ENCODE data around the gene SCAF8.
"Not testable (repeated sequence)": the region's sequence is repeated elsewhere in the genome, so short reads cannot be mapped to it uniquely, and the experiment has no call there.

The SCAF8 gene

DNA sequence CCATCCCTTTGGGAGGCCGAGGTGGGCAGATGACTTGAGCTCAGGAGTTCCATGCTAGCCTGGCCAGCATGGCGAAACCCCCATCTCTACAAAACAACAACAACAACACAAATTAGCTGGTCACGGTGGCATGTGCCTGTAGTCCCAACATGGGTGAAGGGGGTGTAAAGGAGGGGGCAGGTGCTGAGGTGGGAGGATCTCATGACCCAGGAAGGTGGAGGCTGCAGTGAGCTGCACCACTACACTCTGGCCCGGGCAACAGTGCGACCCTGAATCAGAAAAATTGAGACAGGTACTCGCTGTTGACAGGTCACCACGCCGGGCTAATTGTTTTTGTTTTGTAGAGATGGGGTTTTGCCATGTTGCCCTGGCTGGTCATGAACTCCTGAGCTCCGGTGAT, 4.2 kb downstream of the SCAF8 start:
- no peak for DNase-seq

DNA sequence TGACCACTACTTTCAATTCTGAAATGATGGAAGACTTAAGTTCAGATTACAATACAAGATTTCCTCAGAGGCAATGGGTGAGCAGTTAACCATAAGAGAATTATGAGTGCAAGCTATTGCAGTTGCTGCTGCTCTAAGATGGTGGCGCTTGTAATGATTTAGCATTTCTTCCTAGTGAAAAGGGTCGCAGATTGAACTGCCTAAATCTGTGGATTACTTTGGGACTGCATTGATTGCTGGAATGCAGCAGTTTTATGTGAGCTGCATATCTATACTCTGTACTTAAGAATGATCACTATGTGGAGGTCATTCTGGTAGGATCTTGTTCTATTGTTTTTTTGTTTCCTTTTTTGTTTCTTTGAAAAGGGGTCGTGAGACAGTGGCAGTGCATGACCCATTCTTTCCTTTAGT, 5.3 kb downstream of the SCAF8 start:
- peak; percentile 26 for DNase-seq

DNA sequence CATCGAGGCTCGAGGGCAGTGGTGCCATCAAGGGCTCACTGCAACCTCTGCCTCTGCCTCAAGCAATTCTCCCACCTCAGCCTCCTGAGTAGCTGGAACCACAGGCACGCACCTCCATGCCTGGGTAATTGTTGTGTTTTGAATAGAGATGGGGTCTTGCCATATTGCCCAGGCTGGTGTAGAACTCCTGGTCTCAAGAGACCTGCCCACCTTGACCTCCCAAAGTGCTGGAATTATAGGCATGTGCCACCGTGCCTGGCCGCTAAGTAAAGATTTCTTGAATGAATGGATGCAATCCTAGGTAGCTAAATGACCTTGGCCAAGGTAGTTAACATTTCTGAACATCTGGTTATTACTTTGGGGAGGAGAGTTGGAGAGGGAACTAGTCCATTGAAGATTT, 7.4 kb downstream of the SCAF8 start:
- no peak for DNase-seq

DNA sequence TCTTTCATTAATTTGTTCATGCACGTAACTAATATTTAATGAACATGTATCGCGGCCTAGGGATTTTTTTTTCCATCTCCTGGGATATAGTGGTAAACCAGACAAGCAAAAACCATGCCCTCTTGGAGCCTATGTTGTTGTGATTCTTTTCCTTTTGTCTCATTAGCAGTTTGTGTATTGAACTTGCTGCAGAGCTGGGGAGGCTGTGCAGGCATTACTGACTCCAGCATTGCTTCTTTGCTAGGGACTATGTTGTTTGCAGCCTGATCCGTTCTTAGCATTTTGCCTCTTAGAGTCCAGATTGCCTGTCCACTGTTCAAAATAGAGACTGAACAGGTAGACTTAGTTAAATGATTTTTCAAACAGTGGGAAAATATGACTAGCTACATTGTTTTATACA, 9.7 kb downstream of the SCAF8 start:
- DNase-seq, result no peak

DNA sequence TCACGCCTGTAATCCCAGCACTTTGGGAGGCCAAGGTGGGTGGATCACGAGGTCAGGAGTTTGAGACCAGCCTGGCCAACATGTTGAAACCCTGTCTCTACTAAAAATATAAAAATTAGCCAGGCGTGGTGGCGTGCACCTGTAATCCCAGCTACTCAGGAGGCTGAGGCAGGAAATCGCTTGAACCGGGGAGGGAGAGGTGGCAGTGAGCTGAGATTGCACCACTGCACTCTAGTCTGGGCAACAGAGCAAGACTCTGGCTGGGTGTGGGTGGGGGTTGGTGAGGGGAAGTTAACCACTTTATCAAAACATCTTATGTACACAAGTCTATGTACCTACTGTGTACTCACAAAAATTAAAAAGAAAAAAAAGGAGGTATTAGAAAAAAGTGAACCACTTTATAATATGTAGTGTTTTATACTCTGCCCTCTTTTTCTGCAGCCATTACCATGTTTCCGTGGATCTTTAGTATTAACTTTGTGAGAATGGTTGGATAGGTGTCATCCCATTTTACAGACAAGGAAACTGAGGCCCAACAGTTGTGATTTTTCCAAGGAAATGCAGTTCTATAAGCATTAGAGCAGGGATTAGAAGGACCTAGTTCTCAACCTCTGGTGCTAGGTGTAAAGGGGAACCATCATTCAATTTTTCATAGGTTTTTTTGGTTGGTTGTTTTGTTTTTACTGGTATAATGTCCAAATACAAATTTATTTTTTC, 11.0 kb downstream of the SCAF8 start:
- DNase-seq, result not testable (repeated sequence)

DNA sequence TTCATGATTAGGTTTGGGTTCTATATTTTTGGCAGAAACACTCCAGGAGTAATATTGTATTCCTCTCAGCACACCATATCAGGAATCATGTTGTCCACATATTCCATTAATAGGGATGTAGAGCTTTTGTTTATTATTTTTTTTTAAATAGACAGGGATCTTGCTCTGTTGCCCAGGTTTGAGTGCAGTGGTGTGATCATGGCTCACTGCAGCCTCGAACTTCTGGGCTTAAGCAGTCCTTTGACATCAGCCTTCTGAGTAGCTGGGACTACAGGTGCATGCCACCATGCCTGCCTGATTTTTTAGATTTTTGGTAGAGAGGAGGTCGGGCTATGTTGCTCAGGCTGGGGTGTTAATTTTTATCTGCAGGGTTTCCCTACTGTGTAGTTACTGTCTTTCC, 12.0 kb downstream of the SCAF8 start:
- DNase-seq, result no peak

DNA sequence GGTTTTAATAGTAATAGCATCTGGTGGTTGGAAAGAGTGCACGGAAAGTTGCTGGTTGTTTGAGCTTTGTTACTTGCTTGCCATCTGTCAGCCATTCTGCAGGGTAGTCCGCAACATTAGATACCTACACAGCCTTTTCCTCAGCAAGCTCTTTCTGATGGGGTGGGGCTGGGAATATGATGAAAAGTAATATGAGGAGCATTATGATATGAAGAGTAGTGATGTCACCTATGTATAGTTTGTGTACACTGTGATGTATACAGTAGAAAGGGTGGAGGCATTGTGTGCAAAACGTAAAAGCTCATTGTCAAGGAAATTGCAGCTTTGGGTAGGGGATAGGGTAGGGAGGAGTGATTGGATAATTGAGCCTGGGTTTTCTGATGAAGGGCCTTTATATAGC, 16.1 kb downstream of the SCAF8 start:
- DNase-seq, result no peak

DNA sequence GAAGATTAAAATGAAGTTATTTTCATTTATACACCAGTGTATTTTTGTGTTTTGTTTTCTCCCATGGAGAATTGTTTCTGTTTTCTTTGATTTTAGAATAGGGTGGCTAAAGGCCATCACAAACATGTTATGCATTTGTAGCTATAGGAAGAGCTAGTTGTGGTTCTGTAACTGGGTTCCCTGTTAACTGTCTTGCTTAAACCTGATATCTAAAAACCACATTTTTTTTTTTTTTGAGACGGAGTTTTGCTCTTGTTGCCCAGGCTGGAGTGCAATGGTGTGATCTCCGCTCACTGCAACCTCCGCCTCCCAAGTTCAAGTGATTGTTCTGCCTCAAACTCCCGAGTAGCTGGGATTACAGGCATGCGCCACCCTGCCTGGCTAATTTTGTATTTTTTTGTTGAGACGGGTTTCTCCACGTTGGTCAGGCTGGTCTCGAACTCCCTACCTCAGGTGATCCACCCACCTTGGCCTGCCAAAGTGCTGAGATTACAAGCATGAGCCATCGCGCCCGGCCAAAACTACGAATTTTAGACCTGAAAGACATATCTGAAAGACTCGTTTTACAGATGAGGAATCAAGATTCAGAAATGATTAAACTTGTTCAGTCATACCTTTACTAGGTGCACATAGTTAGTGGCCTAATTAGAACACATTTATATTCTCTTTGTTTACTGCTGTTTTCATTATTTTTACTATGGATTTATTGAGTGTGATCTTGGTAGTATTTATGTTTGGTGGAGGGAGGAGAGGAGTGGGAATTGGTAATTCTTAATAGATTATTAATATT, 18.0 kb downstream of the SCAF8 start:
- peak; percentile 15 for DNase-seq

DNA sequence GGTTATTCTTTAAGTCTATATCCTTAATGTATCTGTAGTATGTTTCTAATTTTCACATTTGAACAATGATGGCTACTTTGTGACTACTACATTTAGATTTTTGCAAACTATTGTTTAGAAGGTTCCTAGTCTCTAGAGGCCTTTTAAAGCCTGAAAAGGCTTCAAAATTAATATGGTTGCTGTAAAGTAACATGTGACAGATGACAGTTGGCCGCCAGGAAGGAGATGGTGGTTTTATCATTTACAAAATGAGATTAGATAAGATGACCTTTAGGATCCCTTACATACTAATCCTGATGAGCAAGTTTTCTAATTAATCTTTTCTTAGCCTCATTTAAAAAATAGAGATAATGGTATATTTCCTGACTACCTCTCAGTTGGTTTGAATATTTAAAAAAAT, 18.8 kb downstream of the SCAF8 start:
- DNase-seq, result no peak

DNA sequence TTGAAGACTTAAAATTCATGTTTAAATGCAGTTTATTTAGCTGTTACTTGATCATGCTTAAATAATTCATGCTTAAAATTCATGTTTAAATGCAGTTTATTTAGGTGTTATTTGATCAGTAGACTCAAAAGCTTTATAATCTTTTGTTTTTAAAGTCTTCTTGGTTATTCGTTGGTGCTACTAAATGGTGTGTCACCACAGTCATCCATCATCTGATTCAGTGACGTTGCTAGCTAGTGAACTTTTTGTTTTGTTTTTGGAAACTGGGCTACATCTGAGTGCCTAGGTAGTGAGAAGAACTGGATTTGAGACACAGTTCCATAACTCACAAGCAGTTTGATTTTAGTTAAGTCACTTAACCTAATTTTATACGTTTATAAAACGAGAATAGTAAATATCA, 20.9 kb downstream of the SCAF8 start:
- no peak for DNase-seq

DNA sequence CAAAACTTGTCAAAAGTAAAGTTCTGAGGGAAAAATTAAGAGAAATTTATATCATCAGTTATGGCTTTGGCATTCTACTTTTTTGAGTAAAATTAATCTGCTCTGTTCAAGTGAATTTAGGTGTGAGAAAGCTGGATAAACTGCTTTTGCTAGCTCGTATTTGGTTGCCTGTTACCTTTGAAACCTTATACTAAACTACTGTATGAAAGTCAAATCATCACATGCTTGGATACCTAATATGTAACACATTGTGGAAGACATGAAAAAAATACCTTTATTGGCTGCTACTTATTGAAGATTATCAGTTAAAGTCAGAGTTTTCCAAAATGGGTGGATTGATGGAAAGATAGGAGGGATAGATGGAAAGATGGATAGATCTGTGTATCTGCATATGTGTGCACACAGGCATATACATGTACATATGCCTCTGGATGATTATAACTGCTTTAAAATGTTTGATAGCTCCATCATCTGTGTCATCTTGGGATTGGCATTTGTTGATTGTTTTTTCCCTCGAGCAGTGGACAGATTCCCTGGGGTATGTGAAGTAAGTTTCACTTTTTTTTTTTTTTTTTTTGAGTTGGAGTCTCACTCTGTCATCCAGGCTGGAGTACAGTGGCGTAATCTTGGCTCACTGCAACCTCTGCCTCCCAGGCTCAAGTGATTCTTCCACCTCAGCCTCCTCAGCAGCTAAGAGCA, 24.3 kb downstream of the SCAF8 start:
- no peak for DNase-seq

DNA sequence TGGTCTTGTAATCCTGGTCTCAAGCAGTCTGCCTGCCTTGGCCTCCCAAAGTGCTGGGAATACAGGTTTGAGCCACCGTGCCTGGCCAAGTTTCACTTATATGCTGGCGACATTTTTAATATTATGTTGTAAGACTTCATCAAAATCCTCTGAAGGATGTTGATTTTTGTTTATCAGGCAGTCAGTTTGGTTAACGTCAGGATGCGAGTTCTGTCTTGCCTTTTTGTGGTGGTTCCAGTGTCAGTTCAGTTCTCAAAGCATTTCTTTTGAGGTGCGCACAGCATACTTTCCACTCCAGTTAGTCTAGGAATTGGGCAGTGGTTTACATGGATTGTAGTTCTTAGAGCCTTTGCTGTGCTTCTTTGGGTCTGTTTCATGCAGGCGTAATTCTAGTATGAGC, 24.9 kb downstream of the SCAF8 start:
- DNase-seq, result no peak

DNA sequence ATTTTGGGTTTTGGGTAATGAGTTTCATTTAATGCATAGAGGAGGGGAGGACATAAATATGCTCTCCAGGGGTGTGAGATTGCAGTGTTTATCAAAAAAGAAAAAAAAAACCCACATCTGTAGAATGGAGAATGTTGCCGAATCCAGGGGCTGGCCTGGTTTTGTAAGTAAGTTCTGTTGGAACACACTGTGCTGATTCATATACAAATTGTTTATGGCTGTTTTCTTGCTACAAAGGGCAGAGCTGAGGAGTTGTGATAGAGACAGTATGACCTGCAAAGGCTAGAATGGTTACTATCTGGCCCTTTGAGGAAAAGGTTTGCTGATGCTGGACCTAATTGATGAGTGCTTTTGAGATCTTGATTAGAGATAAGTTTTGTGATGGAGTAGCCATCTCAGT, 30.4 kb downstream of the SCAF8 start:
- DNase-seq, result no peak

DNA sequence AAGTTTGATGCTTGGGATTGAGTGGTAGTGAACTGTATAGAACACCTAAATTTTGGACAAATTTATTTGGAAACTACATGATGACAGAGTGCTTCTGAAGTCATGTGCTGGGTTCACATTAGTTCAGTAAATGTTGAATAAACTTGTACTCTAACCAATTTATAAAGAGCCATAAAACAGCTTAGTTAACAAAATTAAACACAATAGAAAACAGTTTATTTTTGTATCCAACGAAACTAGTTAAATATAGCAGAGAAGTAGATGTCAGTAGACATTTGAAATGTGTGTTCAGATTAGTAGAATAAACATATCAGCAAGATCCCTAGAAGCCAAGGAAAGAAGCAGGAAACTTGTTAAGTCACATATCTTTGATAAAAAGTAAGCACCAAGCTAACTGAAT, 32.1 kb downstream of the SCAF8 start:
- DNase-seq, result no peak

DNA sequence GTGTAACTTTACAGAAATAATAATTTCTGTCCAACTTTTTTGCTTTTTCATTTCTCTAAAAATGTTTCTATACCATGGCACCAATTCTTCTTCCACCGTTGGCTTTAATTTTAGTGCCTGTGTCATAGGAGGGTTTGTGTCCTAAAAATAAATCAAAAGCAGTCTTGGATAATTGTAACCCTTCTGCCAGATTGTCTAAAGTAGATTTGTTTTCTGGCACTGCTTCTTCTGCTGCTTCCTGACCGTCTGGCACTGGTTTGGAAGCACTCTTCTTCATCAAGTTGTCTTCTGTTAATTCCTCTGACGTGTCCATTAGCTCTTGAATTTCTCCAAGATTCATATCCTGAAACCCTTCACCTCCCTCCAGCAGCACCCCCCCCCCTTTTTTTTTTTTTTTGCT, 33.1 kb downstream of the SCAF8 start:
- no peak for DNase-seq

DNA sequence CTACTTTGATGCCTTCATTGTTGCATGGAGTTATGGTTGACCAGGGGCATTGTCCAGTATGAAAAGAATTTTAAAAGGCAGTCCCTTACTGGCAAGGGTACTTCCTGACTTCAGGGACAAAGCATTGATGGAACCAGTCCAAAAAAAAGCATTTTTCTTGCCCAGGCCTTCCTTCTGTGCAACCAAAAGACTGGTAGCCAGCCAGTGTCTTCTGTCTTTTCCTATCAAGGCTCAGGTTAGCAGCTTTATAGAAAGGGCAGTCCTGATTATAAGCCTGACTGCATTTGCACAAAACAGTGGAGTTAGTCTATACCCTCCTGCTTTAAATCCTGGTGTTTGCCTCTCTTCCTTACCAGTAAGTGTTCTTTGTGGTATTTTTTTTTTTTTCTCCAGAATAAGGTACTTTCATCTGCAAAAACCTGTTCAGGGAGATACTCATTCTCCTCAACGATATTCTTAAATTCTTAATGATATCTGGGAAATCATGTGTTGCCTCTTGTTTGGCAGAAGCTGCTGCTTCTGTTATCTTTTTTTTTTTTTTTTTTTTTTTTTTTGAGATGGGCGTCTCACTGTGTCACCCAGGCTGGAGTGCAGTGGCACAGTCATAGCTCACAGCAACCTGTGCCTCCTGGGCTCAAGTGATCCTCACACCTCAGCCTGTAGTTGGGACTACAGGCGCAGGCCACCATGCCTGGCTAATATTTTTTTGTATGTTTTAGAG, 33.9 kb downstream of the SCAF8 start:
- DNase-seq, result no peak

DNA sequence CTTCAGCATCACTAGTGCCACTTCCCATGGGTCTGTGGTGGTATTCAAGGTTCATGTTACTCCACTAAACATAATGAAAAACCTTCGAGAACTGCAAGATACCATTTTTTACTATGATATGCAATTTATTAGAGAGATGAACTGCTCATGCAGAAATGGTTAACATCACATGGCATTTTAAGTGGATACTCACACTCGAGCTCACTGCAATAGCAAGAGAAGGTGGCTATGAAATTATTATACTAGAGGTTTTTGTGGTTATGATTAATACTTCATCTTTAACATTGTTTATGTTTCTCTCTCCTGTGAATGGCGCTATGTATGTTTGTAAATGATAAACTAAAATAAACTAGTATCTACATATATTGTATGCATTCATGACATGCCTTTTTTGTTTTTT, 35.1 kb downstream of the SCAF8 start:
- DNase-seq, result no peak

DNA sequence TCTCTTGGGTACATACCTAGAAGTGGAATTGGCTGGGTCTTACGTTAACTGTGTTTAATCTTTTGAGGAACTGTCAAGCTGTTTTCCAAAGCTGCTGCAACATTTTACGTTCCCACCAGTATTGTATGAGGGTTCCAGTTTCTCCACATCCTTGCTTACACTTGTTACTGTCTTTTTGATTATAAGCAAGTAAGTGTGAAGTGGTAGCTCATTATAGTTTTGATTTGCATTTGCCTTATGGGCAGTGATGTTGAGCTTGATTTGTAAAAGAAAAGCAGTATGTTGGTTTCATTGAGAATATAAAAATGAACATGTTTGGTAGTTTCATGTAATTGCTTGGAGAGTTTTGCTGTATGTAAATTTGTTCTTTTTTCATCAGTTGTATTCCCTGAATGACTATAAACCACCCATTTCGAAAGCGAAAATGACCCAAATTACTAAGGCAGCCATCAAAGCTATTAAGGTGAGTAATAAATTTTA, 40.4 kb downstream of the SCAF8 start:
- peak; percentile 82 for DNase-seq

DNA sequence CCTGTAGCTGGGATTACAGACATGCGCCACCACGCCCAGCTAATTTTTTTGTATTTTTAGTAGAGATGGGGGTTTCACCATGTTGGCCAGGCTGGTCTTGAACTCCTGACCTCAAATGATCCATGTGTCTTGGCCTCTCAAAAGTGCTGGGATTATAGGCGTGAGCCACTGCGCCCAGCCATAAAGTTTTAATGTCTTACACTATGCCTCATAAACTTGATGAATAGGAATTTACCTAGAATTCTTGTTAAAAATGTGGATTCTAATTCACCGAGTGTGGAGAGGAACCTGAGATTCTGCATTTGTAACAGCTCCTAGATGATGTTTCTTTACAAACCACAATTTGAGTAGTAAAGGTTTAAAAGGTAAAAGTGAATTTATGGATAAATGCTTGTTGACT, 45.9 kb downstream of the SCAF8 start:
- not testable (repeated sequence) for DNase-seq

DNA sequence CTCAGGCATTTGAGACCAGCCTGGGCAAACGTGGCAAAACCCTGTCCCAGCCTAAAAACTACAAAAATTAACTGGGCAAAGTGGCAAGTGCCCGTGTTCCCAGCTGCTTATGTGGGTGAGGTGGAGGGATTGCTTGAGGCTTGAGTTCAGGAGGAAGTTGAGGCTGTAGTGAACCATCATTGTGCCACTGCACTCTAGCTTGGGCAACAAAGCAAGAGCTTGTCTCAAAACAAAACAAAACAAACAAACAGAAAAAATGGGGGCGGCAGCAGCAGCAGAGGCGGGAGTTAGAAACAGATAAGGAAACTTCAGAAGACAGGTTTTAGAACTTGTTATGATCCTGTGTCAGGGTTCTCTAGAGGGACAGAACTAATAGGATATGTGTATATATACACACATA, 49.0 kb downstream of the SCAF8 start:
- no peak for DNase-seq

DNA sequence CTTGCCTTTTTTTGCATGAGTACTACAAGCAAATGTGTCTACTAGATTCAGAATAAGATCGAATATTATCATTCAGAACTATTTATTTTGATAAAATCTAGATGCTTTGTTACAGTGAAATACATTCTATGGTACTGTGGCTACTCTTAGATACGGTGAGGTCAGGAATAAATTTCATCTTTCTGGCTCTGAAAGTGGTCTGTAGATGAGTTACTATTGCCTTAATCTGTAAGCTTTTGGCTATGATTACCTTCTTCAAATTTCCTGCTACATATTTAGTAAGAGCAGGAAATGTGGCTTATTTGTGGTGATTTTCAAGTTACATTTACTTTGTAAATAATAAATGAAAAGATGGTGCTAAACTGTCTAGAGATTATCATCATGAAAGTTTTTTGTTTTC, 50.0 kb downstream of the SCAF8 start:
- no peak for DNase-seq

DNA sequence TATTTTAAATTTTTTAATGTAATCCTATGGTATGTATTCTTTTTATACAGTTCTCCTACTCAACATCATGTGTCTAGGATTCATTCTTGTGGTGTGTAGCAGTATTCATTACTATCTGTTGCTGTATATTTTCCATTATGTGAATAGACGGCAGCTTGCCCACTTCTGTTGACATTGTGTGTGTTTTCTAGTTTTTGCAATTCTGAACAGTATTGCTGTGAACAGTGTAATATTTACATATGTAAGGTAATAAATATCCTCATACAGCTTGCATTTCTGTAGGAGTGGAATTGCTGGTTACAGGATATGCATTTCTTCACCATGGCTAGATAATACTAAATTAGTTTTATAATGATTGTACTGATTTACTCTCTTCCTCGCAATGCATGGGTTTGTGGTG, 51.9 kb downstream of the SCAF8 start:
- DNase-seq, result no peak

DNA sequence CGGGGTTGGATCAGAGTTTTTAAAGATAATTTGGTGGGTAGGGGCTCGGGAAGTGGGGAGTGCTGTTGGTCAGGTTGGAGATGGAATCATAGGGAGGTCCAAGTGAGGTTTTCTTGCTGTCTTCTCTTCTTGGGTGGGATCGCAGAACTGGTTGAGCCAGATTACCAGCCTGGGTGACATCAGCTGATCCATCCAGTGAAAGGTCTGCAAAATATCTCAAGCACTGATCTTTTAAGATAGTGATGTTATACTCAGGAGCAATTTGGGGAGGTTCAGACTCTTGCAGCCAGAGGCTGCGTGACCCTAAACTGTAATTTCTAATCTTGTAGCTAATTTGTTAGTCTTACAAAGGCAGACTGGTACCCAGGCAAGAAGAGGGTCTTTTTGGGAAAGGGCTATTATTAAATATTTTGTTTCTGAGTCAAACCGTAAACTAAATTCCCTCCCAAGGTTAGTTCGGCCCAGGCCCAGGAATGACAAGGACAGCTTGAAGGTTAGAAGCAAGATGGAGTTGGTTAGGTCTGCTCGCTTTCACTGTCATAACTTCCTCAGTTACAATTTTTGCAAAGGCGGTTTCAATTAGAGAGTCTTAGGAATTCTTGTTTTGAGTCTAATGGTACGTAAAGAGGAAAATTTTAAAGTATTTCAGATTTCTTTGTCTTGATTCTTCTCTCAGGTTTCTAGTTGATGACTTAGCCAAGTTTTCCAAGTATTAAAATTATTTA, 53.1 kb downstream of the SCAF8 start:
- DNase-seq, result no peak

All from activated CD4-positive, alpha-beta T cell treated with anti-CD3 and anti-CD28 coated beads, Interleukin-10, Interleukin-2, amounts not matched to agents 100 ng/mL and 50 ng/mL, durations not matched to agents 16 hours and 8 hours (primary cell).